ENCODE results near the gene APOC3.

Gene APOC3

GRCh38 chr11:116852261-116853031 lies 22.7 kb downstream of the APOC3 start:
- no peak for FAIRE-seq

GRCh38 chr11:116853461-116854073 lies 23.9 kb downstream of the APOC3 start:
- no peak for FAIRE-seq

DNA sequence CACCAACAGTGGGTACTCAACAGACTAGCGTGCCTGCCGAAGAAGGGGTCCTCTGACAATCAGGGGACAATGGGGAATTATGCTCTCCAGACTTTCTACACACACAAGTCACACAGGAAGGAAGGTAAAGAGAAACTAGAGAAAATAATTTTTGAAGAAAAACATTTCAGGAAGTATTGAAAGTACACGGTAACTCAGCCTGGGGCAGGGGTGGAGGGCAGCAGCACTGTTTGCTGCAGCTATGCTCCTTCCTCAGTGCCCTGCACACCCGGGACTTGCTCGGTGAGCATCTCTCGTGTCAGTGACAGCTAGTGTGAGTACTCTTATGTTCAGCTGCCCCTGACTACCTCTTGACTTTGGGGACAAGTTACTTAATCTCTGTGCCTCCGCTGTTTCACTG lies 25.7 kb downstream of the APOC3 start:
- no peak for FAIRE-seq

GRCh38 chr11:116856423-116856822 lies 26.7 kb downstream of the APOC3 start:
- FAIRE-seq: no peak

GRCh38 chr11:116857316-116857715 lies 27.6 kb downstream of the APOC3 start:
- no peak for FAIRE-seq

- FAIRE-seq: no peak
These were observed 28.2 kb downstream of the APOC3 start for GRCh38 chr11:116857936-116858335.

DNA sequence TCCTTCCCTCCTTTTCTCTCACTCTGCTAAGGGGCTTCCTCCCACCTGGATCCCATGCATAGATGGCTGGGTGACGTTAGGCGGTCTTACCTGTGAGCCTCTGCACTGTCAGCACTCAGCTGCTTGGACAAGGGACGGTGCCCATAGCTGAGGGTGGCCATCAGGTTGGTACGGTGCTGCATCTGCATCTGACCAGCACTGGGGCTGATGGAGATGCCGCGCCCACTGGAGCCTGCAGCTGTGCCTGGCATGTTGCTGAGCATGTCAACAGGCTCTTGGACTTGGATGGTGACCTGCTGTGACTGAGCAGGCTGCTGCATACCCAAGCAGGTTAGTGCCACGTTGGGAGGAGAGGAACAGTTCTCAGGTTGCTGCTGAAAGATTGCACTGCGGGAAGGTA lies 29.5 kb downstream of the APOC3 start:
- FAIRE-seq: no peak

DNA sequence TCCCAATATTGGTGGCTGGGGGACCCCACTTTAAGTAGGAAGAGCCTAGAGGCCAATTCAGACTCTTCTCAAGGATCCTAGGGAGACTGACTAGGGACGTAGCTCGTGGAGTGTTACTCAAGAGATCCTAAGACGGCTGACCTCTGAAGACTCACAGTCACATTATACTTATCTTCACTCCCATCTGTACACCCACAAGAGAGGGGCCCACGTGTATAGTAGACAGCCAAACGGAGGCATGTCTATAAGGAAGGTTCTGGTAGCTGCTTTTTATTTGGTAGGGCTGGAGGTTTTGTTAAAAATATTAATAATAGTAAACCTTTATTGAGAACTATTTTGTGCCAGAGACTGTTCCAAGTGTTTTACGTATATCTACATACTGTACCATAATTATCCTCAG lies 30.6 kb downstream of the APOC3 start:
- no peak for FAIRE-seq

GRCh38 chr11:116861539-116861938 lies 31.8 kb downstream of the APOC3 start:
- no peak for FAIRE-seq

DNA sequence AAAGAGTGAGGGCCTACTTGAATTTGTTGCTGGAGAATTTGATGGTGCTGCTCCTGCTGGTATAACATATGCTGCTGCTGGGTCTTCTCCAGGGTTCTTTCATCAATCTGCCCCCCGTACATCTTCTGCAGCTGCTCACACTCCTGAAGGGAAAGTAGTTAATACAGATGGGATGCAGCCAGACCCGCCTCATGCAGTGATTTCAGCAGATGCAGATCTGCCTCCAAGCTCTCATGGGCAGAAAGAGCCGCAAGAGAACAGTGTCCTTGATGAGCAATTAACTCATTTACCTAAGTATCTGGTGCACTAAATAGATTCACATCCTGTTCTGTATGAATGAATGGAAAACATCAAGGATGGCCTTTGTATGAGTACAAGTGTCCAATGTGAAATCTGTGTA lies 32.5 kb downstream of the APOC3 start:
- no peak for FAIRE-seq

- no peak for FAIRE-seq
These were observed 33.2 kb downstream of the APOC3 start for GRCh38 chr11:116862951-116863350.

GRCh38 chr11:116864531-116864930 lies 34.8 kb downstream of the APOC3 start:
- FAIRE-seq: no peak

GRCh38 chr11:116865696-116866095 lies 36.0 kb downstream of the APOC3 start:
- no peak for FAIRE-seq

DNA sequence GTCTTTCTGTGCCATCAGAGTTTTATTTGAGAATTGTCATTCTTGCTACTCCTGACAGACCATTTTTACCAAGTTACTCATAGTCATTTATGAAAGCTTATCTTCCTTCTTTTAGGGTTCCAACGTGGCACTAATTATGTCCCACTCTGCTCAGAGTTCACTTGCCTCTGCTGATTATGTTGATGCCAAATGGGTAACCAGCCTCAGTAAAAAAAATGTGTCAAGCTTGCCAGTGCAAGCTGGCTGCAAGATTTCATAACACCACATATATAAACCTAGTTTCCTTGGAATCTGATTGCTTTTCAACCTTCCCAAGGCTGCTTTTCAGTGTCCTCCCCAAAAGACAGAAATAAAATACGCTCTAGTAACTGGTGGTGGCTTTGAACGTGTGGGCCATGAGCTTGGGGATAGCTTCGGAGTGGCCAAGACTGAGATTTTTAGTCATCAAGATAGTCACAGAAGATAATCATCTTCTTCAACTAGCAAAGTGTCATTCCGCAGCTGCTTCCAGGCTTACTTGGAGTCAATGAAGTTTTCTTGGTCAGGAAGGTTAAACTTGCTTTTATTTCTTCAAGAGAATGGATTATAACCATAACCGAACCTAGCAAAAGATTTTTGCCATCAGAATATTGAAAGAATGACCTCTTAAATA lies 37.2 kb downstream of the APOC3 start:
- no peak for FAIRE-seq

- no peak for FAIRE-seq
These were observed 37.9 kb downstream of the APOC3 start for GRCh38 chr11:116867619-116868018.

DNA sequence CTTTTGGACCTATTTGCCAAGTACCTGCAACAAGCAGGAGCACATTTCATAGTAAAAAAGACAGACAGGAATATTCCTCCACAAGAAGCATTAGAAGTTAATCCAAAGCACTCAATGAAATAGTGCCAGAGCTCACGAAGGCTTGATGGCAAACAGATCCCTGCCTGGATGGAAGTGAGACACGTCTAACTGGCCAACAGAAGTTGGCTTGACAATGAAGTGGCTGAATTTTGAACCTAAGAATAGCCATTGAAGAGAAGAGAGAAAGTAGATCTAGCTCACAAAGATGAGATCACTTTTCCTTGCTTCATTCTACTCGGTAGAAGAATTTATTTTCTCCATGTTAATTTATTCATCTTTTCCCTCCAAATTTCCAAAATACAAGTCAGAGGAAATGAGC lies 38.4 kb downstream of the APOC3 start:
- no peak for FAIRE-seq

DNA sequence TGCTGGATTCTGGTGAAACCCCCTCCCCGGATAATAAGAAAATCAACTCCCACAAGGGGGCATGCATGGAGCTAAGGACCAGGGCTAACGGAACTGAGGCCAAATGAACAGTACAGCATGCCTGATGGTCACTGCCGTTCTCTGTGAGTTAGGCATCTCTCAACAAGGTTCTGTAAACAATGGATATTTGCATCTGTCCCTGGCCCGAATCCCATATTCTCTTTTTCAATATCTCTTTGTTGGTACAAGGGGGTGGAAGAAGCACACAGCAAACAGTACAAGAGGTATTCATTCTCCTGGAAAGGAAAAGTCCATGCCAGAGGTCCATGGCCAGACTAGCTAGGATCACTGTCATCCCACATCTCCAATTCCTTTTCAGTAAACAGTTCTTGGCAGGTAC lies 39.9 kb downstream of the APOC3 start:
- FAIRE-seq: no peak

- no peak for FAIRE-seq
These were observed 40.3 kb downstream of the APOC3 start for GRCh38 chr11:116870054-116870453.

GRCh38 chr11:116871248-116871647 lies 41.5 kb downstream of the APOC3 start:
- no peak for FAIRE-seq

- FAIRE-seq: no peak
These were observed 43.7 kb downstream of the APOC3 start for GRCh38 chr11:116873381-116873780.

- FAIRE-seq: no peak
These were observed 44.5 kb downstream of the APOC3 start for GRCh38 chr11:116874251-116874650.

DNA sequence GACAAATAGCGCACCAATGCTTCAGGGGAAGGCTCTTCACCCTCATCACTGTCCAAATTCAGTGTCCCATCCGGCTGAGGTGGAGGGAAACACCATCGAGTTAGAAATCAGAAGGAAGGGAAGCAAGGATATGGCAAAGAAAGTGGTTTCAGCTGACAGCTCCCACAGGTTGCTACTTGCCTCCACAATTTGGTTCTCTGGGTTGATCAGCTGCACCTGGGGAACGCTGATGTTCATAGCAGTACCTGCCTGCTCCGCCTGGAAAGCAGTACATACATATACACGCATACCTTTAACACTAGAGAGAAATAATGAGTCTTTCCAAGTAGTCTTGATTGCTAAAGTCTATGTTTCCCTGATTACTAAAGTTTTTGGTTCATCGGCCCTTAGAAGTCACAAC lies 45.5 kb downstream of the APOC3 start:
- no peak for FAIRE-seq

DNA sequence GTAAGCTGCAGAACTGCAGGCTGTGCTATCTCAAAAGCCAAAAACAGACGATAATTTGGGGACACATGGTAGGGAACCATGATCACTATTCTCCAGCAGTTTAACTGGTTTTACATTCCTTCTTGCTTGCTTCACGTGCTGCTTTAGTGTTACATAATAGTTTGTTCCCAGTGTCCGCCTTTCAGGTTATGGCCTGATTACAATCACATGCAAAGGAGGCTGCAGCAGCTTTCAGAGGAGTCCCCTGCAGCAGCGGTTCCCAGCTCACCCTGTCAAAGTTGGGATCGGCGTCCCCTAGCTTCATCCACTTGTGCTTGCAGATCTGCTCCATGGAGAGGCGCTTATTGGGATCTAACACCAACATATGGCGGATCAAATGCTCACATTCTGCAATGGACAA lies 46.9 kb downstream of the APOC3 start:
- FAIRE-seq: no peak
